NB4 (cell line): Measurements from ENCODE around the gene ANKZF1.
"Not testable (repeated sequence)": the region's sequence is repeated elsewhere in the genome, so short reads cannot be mapped to it uniquely, and the experiment has no call there.

ENCODE experiments used
- CTCF ChIP-seq: IDR thresholded peaks from one replicate; pipeline ENCODE4 v1.5.1; 2012; ENCODE audit warnings: low read depth, low read length
- MYC ChIP-seq: IDR thresholded peaks from 2 replicates; pipeline ENCODE4 v1.6.1; 2011; ENCODE audit warnings: low read depth, low read length
- POLR2A ChIP-seq: IDR thresholded peaks from 2 replicates; pipeline ENCODE4 v1.6.1; 2011; ENCODE audit warnings: mild to moderate bottlenecking; ENCODE audit not compliant: insufficient read length; ENCODE audit errors: extremely low read depth
- TF ChIP-seq, protein P1 (sequence below): IDR thresholded peaks from 2 replicates; pipeline ENCODE4 v1.6.1; 2011; ENCODE audit warnings: low read depth, low read length

GRCh38 chr2:219201331-219201730 is 28.3 kb upstream of the ANKZF1 start:
- not testable (repeated sequence) for TF ChIP-seq CTCF, POLR2A, MYC
- TF ChIP-seq, protein P1, sequence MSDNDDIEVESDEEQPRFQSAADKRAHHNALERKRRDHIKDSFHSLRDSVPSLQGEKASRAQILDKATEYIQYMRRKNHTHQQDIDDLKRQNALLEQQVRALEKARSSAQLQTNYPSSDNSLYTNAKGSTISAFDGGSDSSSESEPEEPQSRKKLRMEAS, result not testable (repeated sequence)
